Stimulated activated CD8-positive, alpha-beta memory T cell treated with anti-CD3 and anti-CD28 coated beads, Interleukin-12 subunit alpha, Interleukin-12 subunit beta, amount 100 ng/mL, for 24 hours (primary cell): ENCODE data around the gene HPS1.

Source experiments
- DNase-seq: peaks from one replicate; pipeline ENCODE4 v3.0.0-alpha.2; 2020; ENCODE audit errors: extremely low read depth

HPS1 gene

GRCh38 chr10:98411768-98412167 is 35.0 kb downstream of the HPS1 start:
- no peak for DNase-seq

GRCh38 chr10:98411166-98411565 is 35.6 kb downstream of the HPS1 start:
- DNase-seq: no peak

- no peak for DNase-seq
Observed at GRCh38 chr10:98410759-98411158, 36.0 kb downstream of the HPS1 start.

GRCh38 chr10:98410135-98410743 is 36.5 kb downstream of the HPS1 start:
- no peak for DNase-seq

- DNase-seq: no peak
Observed at GRCh38 chr10:98408799-98409198, 37.9 kb downstream of the HPS1 start.

- no peak for DNase-seq
Observed at GRCh38 chr10:98407744-98408241, 38.9 kb downstream of the HPS1 start.

GRCh38 chr10:98407017-98407743 is 39.6 kb downstream of the HPS1 start:
- DNase-seq: no peak

- DNase-seq: no peak
Observed at GRCh38 chr10:98405422-98405821, 41.3 kb downstream of the HPS1 start.

GRCh38 chr10:98404571-98405359 is 42.0 kb downstream of the HPS1 start:
- DNase-seq: no peak

GRCh38 chr10:98403812-98404504 is 42.8 kb downstream of the HPS1 start:
- DNase-seq: no peak

GRCh38 chr10:98402931-98403718 is 43.6 kb downstream of the HPS1 start:
- DNase-seq: no peak

- no peak for DNase-seq
Observed at GRCh38 chr10:98402478-98402877, 44.3 kb downstream of the HPS1 start.

GRCh38 chr10:98400482-98400881 is 46.3 kb downstream of the HPS1 start:
- DNase-seq: no peak

- DNase-seq: no peak
Observed at GRCh38 chr10:98399784-98400183, 47.0 kb downstream of the HPS1 start.

GRCh38 chr10:98397089-98397600 is 49.6 kb downstream of the HPS1 start:
- DNase-seq: no peak

GRCh38 chr10:98396096-98397063 is 50.4 kb downstream of the HPS1 start:
- no peak for DNase-seq

GRCh38 chr10:98394851-98395440 is 51.8 kb downstream of the HPS1 start:
- DNase-seq: no peak

GRCh38 chr10:98391578-98391991 is 55.1 kb downstream of the HPS1 start:
- DNase-seq: no peak

- no peak for DNase-seq
Observed at GRCh38 chr10:98391065-98391464, 55.7 kb downstream of the HPS1 start.
